Left lung (tissue), 10 donors: ENCODE data around the gene HABP2. TPM values are rescaled to one million over a fixed set of nuclear protein-coding genes. Genes with fewer than 3 reads are reported as not detected.

Source experiments
- ATAC-seq: fragments of 200-7000 bp; cut with Tn5 transposase; one replicate; pipeline ENCODE4 v1.9.1; 2020; ENCODE audit warnings: moderate library complexity
- DNase-seq, 4 donors: peaks; one replicate each; pipeline ENCODE4 v3.0.0-alpha.2; 2013 to 2020
- H3K27ac ChIP-seq, 2 donors: fragments of 200-600 bp; sonication (generic) in 1 of 2; one replicate each; pipeline versions ENCODE4 v1.5.0 to v1.8.0; 2020 to 2021
- H3K27me3 ChIP-seq, 2 donors: fragments of 200-600 bp; sonication (generic) in 1 of 2; one replicate each; pipeline versions ENCODE4 v1.5.0 to v1.8.0; 2020 to 2021
- H3K36me3 ChIP-seq, 2 donors: fragments of 200-600 bp; sonication (generic) in 1 of 2; one replicate each; pipeline versions ENCODE4 v1.5.0 to v1.8.0; 2020 to 2021
- H3K4me1 ChIP-seq, 2 donors: fragments of 200-600 bp; one replicate each; pipeline ENCODE4 v1.8.0; 2021
- H3K4me3 ChIP-seq, 2 donors: fragments of 200-600 bp; sonication (generic) in 1 of 2; one replicate each; pipeline versions ENCODE4 v1.5.0 to v1.8.0; 2020 to 2021; ENCODE audit warnings: mild to moderate bottlenecking in 1 of 2
- H3K9me3 ChIP-seq, 2 donors: fragments of 200-600 bp; sonication (generic) in 1 of 2; one replicate each; pipeline versions ENCODE4 v1.5.0 to v1.8.0; 2020 to 2021
- CTCF ChIP-seq, 2 donors: fragments of 200-600 bp; sonication (generic) in 1 of 2; IDR thresholded peaks; one replicate each; pipeline versions ENCODE4 v1.5.0 to v1.8.0; 2021; ENCODE audit warnings: antibody characterized with exemption in 2 of 2
- intact Hi-C, 2 donors: fragments of 100-400 bp; cut with DNase I; formaldehyde crosslinking; loops; one replicate each; pipeline versions ENCODE4 v1.11.2 to v1.14.2; 2022
- polyA plus RNA-seq, 6 donors: library from polyadenylated mRNA; unstranded; fragments of 120-200 nt; gene quantifications; one replicate each; pipeline ENCODE4 v1.2.1, GENCODE V29; 2013; ENCODE audit not compliant: insufficient read length in 6 of 6
- total RNA-seq, 2 donors: library from RNA; stranded (reverse); fragmentation: NEBNext Ultra II Directional; extraction: Animal tissue kit (Norgen Biotek cat#: 25700); gene quantifications; one replicate each; pipeline ENCODE4 v1.2.1, GENCODE V29; 2021
- donor health status: DM: no; HTN: yes; CAD: no.
- donor health status: DM: no; HTN: no; CAD: no.

Gene HABP2
- total and polyA plus RNA-seq, 8 donors = 0.24 to 1.3 (median 0.63) TPM

GRCh38 chr10:113627836-113628235 is 75.0 kb downstream of the HABP2 start:
- Histone ChIP-seq H3K4me1 (no peaks in the 10 kb centered on the region), H3K36me3 (no peaks in the 10 kb centered on the region), H3K27ac (no peak overlapping the region), H3K27me3 (no peaks in the 10 kb centered on the region), H3K4me3 (no peak overlapping the region), H3K9me3 (no peaks in the 10 kb centered on the region)
- no peak for TF ChIP-seq CTCF (IDR thresholded peaks at IDR 0.05)
- DNase-seq = no peak
- intact Hi-C loops = no loop called here
- no peak for ATAC-seq

GRCh38 chr10:113628607-113629153 is 75.8 kb downstream of the HABP2 start:
- Histone ChIP-seq H3K27ac (no peak overlapping the region), H3K4me1 (no peaks in the 10 kb centered on the region), H3K4me3 (no peak overlapping the region), H3K9me3 (no peaks in the 10 kb centered on the region), H3K36me3 (no peaks in the 10 kb centered on the region), H3K27me3 (no peaks in the 10 kb centered on the region)
- TF ChIP-seq CTCF (IDR thresholded peaks at IDR 0.05) = no peak
- intact Hi-C loops = no loop called here
- DNase-seq = no peak
- ATAC-seq = no peak

- Histone ChIP-seq H3K27me3 (no peaks in the 10 kb centered on the region), H3K36me3 (no peaks in the 10 kb centered on the region), H3K9me3 (peaks cover 0 to 4% of the 10 kb centered on the region in 2 donors), H3K27ac (no peak overlapping the region), H3K4me1 (no peaks in the 10 kb centered on the region), H3K4me3 (no peak overlapping the region)
- ATAC-seq (no peak), DNase-seq (no peak)
- intact Hi-C loops = no loop called here
- no peak for TF ChIP-seq CTCF (IDR thresholded peaks at IDR 0.05)
These were observed 78.2 kb downstream of the HABP2 start for GRCh38 chr10:113630929-113631533.

- ATAC-seq (no peak), DNase-seq (no peak)
- TF ChIP-seq CTCF (IDR thresholded peaks at IDR 0.05) = no peak
- Histone ChIP-seq H3K4me1 (no peaks in the 10 kb centered on the region), H3K27me3 (no peaks in the 10 kb centered on the region), H3K27ac (no peak overlapping the region), H3K36me3 (no peaks in the 10 kb centered on the region), H3K4me3 (no peak overlapping the region), H3K9me3 (peaks cover 0 to 4% of the 10 kb centered on the region in 2 donors)
- intact Hi-C loops = no loop called here
These were observed 79.0 kb downstream of the HABP2 start for GRCh38 chr10:113631684-113632367.

Other genes with a start within 250 kb of the HABP2 start
- gene NRAP, start 111.0 kb downstream of the HABP2 start, total RNA-seq = under 1 TPM; 0.09 to 0.26 TPM
- gene NRAP, start 111.0 kb downstream of the HABP2 start, polyA plus RNA-seq = under 1 TPM in 2 of 6 donors, not detected in 4; 0.03 to 0.06 TPM
- gene CASP7, start 126.9 kb downstream of the HABP2 start, total RNA-seq = 10 to 100 TPM; 34.0 to 39.1 TPM
- gene CASP7, start 126.9 kb downstream of the HABP2 start, polyA plus RNA-seq = 10 to 100 TPM; 37.9 to 50.5 (median 47.1) TPM
- 1 to 10 TPM in 1 of 2 donors, not detected in 1; 4.7 TPM for gene PLEKHS1, start 198.6 kb downstream of the HABP2 start, total RNA-seq
- gene PLEKHS1, start 198.6 kb downstream of the HABP2 start, polyA plus RNA-seq = under 1 TPM; 0.05 to 0.23 (median 0.11) TPM